Germinal center (tissue), 1 donor: Measurements from ENCODE around the gene RTKN.

Experiments
- DNase-seq: peaks from one replicate; pipeline ENCODE4 v3.0.0; 2012; ENCODE audit warnings: mixed read lengths, low spot score

Gene RTKN

DNA sequence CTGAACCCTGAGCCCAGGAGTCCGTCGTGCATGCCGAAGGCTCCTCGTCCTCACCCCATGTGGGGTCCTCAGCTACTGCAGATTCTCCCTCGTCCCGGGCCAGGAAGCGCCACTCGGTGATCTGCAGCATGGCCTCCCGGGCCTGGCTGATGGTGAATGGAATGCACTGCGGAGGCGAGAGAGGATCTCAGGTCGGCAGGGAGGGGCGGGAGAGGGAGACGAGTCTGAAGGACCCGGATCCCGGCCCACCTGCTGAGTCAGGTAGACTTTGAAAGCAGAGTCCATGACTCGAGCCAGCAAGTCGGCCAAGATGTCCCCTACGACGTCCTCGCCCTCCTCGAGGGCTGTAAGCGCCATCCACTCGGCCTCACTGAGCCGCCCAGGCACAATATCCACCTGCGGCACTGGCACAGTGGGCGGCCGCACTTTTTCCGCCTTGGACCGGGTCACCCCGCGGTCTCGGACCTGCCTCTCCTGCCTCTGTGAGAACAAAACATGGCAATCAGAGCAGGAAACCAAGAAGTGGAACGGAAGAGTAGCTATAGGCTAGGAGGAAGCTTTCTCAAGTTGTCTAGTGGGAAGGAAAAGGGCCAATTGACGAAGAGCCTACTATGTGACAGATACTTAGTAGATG, 25.9 kb downstream of the RTKN start:
- no peak for DNase-seq

GRCh38 chr2:74414881-74415761, 26.6 kb downstream of the RTKN start:
- DNase-seq = peak; percentile 59

- DNase-seq = no peak
Measured at GRCh38 chr2:74414441-74414840, 27.3 kb downstream of the RTKN start.

GRCh38 chr2:74413001-74413698, 28.6 kb downstream of the RTKN start:
- DNase-seq = no peak

DNA sequence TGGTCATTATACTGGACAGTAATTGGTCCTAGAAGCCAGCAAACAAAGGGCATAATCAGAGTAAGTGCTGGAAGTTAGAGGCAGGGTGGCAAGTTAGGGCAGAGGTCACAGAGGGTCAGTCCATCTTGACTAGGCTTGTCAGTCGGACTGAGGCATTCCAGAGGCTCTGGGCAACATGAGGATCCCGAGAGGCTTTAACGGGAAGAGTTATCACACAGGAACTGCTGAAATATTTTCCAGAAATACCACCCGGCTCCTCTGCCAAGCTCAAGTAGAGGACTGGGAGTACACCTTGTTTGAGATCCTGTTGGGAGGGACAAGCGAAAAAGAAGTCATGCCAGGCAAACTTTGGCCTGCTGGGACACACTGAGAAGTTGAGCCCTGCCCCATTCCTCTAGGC, 34.1 kb downstream of the RTKN start:
- no peak for DNase-seq

DNA sequence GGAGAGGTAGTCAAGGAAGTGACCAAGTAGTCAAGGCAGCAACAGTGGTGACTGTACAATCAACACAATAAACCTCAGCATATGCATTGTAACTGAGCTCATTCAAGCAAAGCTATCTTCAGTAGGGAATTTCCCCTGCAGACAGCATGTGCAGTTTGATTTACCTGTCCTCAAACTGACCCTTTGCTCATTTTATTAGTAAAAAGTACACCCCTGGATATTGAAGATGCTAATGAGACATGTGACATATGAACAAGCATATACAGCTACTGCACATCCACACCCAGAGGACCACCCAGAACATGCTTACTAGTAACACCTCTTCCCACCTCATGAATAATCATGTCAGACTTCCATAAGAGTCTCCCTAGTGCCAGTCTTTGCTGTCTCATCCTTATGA, 35.7 kb downstream of the RTKN start:
- DNase-seq = no peak

GRCh38 chr2:74401891-74402290, 39.8 kb downstream of the RTKN start:
- no peak for DNase-seq

- DNase-seq = peak; percentile 52
Measured at GRCh38 chr2:74399785-74400184, 42.0 kb downstream of the RTKN start.

- no peak for DNase-seq
Measured at GRCh38 chr2:74396149-74396548, 45.6 kb downstream of the RTKN start.

DNA sequence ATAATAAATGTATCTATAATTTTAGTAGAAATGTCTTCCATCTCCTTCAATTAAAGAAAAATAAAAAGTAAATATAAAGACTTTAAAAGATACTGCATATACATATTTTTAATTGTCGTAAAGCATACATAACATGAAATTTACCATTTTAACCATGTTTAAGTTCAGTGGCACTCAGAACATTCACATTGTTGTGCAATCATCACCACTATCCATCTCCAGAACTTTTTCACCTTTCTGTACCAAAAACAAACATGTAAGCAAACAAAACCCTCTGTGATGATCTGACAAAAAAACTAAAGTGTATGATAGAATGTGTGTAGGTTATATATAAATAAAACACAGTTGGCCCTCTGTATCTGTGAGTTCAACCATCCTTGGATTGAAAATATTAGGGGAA, 48.2 kb downstream of the RTKN start:
- DNase-seq = no peak

- no peak for DNase-seq
Measured at GRCh38 chr2:74392449-74392743, 49.3 kb downstream of the RTKN start.

DNA sequence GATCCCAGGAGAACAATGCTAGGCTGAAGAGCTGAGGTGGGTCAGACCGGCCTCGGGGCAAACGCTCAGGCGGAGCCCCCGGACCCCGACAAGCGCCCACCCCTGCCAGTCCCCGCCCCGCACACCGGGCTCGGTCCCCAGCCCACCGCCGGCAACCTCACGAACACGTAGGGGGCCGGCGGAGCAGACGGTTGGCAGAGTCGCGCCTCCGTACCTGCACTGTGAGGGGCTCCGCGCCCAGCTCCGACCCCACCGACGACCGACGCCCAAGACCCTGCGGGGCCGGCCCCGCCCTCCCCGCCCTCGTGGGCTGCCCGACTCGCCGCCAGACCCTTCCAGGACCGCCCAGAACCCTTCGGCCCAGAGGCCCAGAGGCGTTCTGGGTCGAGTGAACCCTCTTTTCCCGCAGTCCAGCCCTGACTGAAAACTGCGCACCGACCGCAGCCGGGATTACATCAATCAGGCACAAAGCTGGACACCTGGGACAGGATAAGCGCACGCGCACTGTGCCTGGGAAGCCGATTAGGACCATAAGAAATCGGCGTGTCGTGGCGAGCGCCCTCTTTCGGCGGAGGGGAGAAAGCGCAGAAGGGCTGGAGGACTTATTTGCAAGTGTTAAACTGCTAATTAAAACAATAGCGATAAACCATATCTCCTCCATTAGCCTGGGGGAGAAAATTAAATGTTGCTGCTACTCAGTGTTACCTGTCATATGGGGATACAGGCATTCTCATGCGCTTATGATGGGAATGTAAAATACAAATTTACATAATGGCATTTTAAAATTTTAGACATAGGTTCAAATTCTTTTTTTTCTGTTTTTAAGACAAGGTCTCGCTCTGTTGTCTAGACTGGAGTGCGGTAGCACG, 49.9 kb downstream of the RTKN start:
- DNase-seq = peak; percentile 95

GRCh38 chr2:74391209-74391579, 50.5 kb downstream of the RTKN start:
- DNase-seq = no peak

GRCh38 chr2:74390606-74391005, 51.1 kb downstream of the RTKN start:
- no peak for DNase-seq

DNA sequence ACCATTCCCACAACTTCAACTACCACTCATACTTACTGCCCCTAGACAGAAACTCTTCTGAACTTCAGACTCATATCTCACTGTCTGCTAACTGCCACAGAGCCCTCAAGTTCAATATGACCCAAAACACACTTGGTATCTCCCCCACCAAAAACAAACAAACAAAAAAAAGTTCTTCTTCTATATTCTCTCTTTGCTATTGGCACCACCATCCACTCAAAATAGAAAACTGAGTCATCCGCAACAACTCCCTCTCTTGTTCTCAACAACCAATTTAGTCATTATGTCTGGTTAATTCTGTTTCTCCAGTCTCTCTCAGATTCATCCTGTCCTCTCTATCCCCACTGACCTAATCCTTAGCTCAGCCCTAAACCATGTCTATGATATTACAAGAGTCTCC, 54.4 kb downstream of the RTKN start:
- DNase-seq = no peak

DNA sequence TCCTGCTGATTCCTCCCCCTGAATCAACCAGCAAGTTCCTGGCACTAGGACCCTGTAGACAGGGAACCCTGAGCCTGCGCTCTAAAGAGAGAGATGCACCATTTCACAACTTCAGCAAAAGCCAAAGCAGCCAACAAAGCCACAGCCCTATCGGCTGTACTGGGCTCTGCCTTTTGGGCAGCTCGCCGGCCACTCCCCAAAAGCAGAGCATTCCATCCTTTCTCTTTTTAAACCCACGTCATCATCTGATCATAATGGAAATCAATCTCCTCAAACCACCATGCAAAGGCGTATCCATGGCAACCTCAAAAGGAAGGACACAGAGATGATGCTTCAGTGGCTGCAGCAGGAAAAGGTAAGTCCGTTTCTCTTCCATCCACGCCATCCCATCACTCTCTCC, 56.3 kb downstream of the RTKN start:
- DNase-seq = no peak

- no peak for DNase-seq
Measured at GRCh38 chr2:74384051-74384450, 57.7 kb downstream of the RTKN start.

DNA sequence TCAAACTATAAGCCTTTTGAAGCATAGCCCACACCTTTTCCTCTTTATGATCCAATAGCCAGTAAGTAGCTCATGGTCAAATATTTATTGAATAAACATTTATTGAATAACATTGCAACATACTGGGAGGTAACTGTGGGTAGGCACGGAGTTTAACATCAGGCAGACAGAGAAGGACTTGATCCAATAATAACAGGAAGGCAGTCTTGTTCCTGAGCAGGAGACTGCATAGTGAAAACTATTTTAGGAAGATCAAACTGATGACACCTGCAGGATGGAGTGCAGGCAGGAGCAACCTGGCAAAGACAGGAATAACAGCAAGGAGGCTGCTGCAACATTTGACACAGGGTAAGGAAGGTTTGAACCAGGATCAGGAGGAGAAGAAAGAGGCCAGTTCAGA, 58.5 kb downstream of the RTKN start:
- no peak for DNase-seq

DNA sequence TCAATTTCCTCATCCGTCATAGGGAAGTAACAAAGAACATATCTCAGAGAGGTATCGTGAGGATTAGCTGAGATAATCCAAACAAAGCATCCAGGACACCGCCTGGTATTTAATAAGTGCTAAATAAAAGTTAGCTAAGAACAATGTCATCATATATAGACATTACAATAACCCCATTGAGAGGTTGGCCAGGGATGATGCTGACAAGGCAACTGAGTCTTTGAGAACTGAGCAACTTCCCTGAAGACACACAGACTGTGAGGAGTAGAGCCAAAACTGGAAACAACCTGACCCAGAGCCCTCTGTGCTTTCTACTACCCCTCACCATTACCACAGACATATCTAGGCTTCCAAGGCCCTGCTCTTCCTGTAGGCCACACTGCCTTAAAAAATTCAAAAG, 60.0 kb downstream of the RTKN start:
- DNase-seq = no peak

- DNase-seq = no peak
Measured at GRCh38 chr2:74379851-74380789, 61.6 kb downstream of the RTKN start, which contains the start of gene DCTN1. TSS of gene DCTN1 (minus strand) at chr2:74380311. CDS start at chr2:74380037, 274 bp downstream.

DNA sequence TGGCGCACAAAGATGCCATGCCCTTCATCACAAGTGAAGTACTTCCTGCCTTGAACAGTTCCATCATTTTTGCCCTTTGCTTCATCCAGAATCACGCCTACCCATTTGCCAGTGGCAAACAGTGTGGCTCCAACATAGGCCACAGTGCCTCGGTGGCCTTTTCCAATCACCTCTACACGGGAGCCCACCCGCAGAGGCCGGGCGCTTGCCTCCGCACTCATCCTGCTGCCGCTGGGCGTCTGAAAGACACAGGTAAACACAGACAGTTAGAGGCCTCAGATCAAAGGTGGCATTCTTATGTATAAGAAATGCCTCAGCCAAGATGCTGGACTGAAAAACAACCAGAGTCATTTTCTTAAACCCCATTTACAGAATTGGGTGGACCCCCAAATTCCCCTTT, 63.7 kb downstream of the RTKN start:
- no peak for DNase-seq
